ENCODE data around the gene MPRIP. TPM values are rescaled to one million over a fixed set of nuclear protein-coding genes. Genes with fewer than 3 reads are reported as not detected.

Gene MPRIP
- polyA plus RNA-seq, 1 of the 3 experiments (the other 2 are of a cell fraction) = 64.4 TPM

GRCh38 chr17:17088541-17089525 is 46.6 kb downstream of the MPRIP start:
- no peak for DNase-seq
- Histone ChIP-seq H3K9me3 (no peaks in the 10 kb centered on the region), H3K36me3 (replicated peaks in 1 of 2; ENCODE audit: control insufficient read depth in 1 of 2, insufficient read depth in 2 of 2, low read length in 1 of 2) (peaks cover 2 to 25% of the 10 kb centered on the region in 2 experiments), H3K4me1 (ENCODE audit: control insufficient read depth in 1 of 2, insufficient read depth in 2 of 2, low read depth in 1 of 2, low read length in 1 of 2) (peaks cover 0 to 3% of the 10 kb centered on the region in 2 experiments; a peak in 1 of 4 replicates), H2AFZ (ENCODE audit: low read depth) (no peak overlapping the region), H3K79me2 (ENCODE audit: insufficient read depth) (peaks cover 95% of the 10 kb centered on the region), H3F3A (replicated peaks; ENCODE audit: insufficient read depth) (no peaks in the 10 kb centered on the region), H3K9me2 (no peaks in the 10 kb centered on the region), H3K27me3 (ENCODE audit: insufficient read depth) (no peaks in the 10 kb centered on the region), H3K9ac (no peak overlapping the region), H3K4me2 (no peak overlapping the region), H3K4me3 (ENCODE audit: low read depth in 2 of 2, low read length in 1 of 2) (no peak overlapping the region), H3K27ac (ENCODE audit: low read depth in 2 of 2, low read length in 1 of 2) (no peak overlapping the region), H4K20me1 (ENCODE audit: insufficient read depth) (peaks cover 95% of the 10 kb centered on the region)
- TF ChIP-seq SIN3A (IDR thresholded peaks at IDR 0.05; ENCODE audit: borderline replicate concordance, low read depth, low read length) = no peak
- TF ChIP-seq FOSL2 (IDR thresholded peaks at IDR 0.05; ENCODE audit: borderline replicate concordance, low read depth) = no peak
- TF ChIP-seq EP300 (IDR thresholded peaks at IDR 0.05; ENCODE audit: borderline replicate concordance in 1 of 2, low read depth in 1 of 2, low read length in 1 of 2) = no peak
- TF ChIP-seq RXRA (IDR thresholded peaks at IDR 0.05; ENCODE audit: borderline replicate concordance, low read depth) = no peak
- no peak for TF ChIP-seq NFIC (IDR thresholded peaks at IDR 0.05; ENCODE audit: borderline replicate concordance)
- TF ChIP-seq MEF2A (IDR thresholded peaks at IDR 0.05; ENCODE audit: borderline replicate concordance, low read depth) = no peak
- no peak for TF ChIP-seq FOXM1 (IDR thresholded peaks at IDR 0.05; ENCODE audit: low read depth)
- no peak for TF ChIP-seq MAX (IDR thresholded peaks at IDR 0.05; ENCODE audit: low read depth)
- POLR2A ChIA-PET = no interaction called here
- CTCF ChIA-PET = no interaction called here
- 82% methylated on average over 5 of the region's 8 CpGs for WGBS (ENCODE audit: low lambda C conversion rate)

GRCh38 chr17:17089796-17090641 is 47.8 kb downstream of the MPRIP start:
- Histone ChIP-seq H3K27ac (ENCODE audit: low read depth in 2 of 2, low read length in 1 of 2) (no peak overlapping the region), H3K36me3 (replicated peaks in 1 of 2; ENCODE audit: control insufficient read depth in 1 of 2, insufficient read depth in 2 of 2, low read length in 1 of 2) (peaks cover 4 to 21% of the 10 kb centered on the region in 2 experiments), H3K27me3 (ENCODE audit: insufficient read depth) (no peaks in the 10 kb centered on the region), H3K4me2 (no peak overlapping the region), H3K9ac (no peak overlapping the region), H3K9me3 (no peaks in the 10 kb centered on the region), H3K4me1 (ENCODE audit: control insufficient read depth in 1 of 2, insufficient read depth in 2 of 2, low read depth in 1 of 2, low read length in 1 of 2) (peaks cover 0 to 3% of the 10 kb centered on the region in 2 experiments; a peak in 1 of 4 replicates), H3K9me2 (no peaks in the 10 kb centered on the region), H2AFZ (ENCODE audit: low read depth) (no peak overlapping the region), H4K20me1 (ENCODE audit: insufficient read depth) (peaks cover 95% of the 10 kb centered on the region), H3K4me3 (ENCODE audit: low read depth in 2 of 2, low read length in 1 of 2) (no peak overlapping the region), H3K79me2 (ENCODE audit: insufficient read depth) (peaks cover 95% of the 10 kb centered on the region), H3F3A (replicated peaks; ENCODE audit: insufficient read depth) (peaks cover 4% of the 10 kb centered on the region)
- DNase-seq = no peak
- CTCF ChIA-PET = interaction anchor here (1.5 kb wide), 1 partner anchor 9 kb away, joined by 3 read pairs; no protein-coding TSS in a partner anchor
- POLR2A ChIA-PET = no interaction called here
- 94% methylated on average over 13 of the region's 18 CpGs for WGBS (ENCODE audit: low lambda C conversion rate)
- no peak for TF ChIP-seq RCOR1 (IDR thresholded peaks at IDR 0.05; ENCODE audit: low read length)
- TF ChIP-seq FOXJ3 (CRISPR knock-in tag; IDR thresholded peaks at IDR 0.05) = no peak
- TF ChIP-seq POLR2AphosphoS5 (IDR thresholded peaks at IDR 0.05; ENCODE audit: low read depth, low read length) = no peak
- no peak for TF ChIP-seq MXI1 (IDR thresholded peaks at IDR 0.05; ENCODE audit: low read depth, low read length)
- no peak for TF ChIP-seq REST (IDR thresholded peaks at IDR 0.05; ENCODE audit: low read depth, low read length)
- no peak for TF ChIP-seq TAF1 (IDR thresholded peaks at IDR 0.05; ENCODE audit: borderline replicate concordance, low read depth, low read length)
- TF ChIP-seq YY1 (IDR thresholded peaks at IDR 0.05; ENCODE audit: low read depth) = no peak
- no peak for TF ChIP-seq MEF2A (IDR thresholded peaks at IDR 0.05; ENCODE audit: borderline replicate concordance, low read depth)
- no peak for TF ChIP-seq CTCF (IDR thresholded peaks at IDR 0.05)
- no peak for TF ChIP-seq RAD21 (IDR thresholded peaks at IDR 0.05; ENCODE audit: low read length)
- no peak for TF ChIP-seq ELF1 (IDR thresholded peaks at IDR 0.05)
- TF ChIP-seq PBX3 (IDR thresholded peaks at IDR 0.05) = no peak
